HepG2 (cell line): ENCODE measurements around the gene NOTUM. TPM values are rescaled to one million over a fixed set of nuclear protein-coding genes. Genes with fewer than 3 reads are reported as not detected.

Source experiments
- GZF1 ChIP-seq: sonication (generic); formaldehyde crosslinking; IDR thresholded peaks from 2 replicates; pipeline ENCODE4 v1.5.1; 2020; ENCODE audit warnings: mild to moderate bottlenecking, missing genetic modification reagents
- HDAC2 ChIP-seq: sonication (generic); formaldehyde crosslinking; IDR thresholded peaks from 2 replicates; pipeline ENCODE4 v1.4.0; 2020; ENCODE audit warnings: missing genetic modification reagents
- KLF11 ChIP-seq: IDR thresholded peaks from 2 replicates; pipeline ENCODE4 v1.6.1; 2016; ENCODE audit warnings: missing compliant biosample characterization
- MED13 ChIP-seq: sonication (generic); formaldehyde crosslinking; IDR thresholded peaks from 2 replicates; pipeline ENCODE4 v1.5.0; 2020; ENCODE audit warnings: missing genetic modification reagents
- PHF8 ChIP-seq: sonication (generic); formaldehyde crosslinking; IDR thresholded peaks from 2 replicates; pipeline ENCODE4 v1.5.0; 2020; ENCODE audit warnings: missing genetic modification reagents
- RBM22 ChIP-seq: fragments of 200-400 bp; formaldehyde crosslinking; optimal IDR thresholded peaks from 2 replicates; pipeline ENCODE3; 2017; ENCODE audit warnings: mild to moderate bottlenecking, low read length, moderate library complexity
- RFXAP ChIP-seq: sonication (generic); formaldehyde crosslinking; IDR thresholded peaks from 2 replicates; pipeline ENCODE4 v1.4.0; 2020; ENCODE audit warnings: missing genetic modification reagents, borderline replicate concordance
- RXRA ChIP-seq: sonication (generic); formaldehyde crosslinking; IDR thresholded peaks from 2 replicates; pipeline ENCODE4 v1.5.1; 2020; ENCODE audit warnings: missing genetic modification reagents
- SMARCE1 ChIP-seq: fragments of 450-650 bp; IDR thresholded peaks from 2 replicates; pipeline ENCODE4 v1.6.1; 2017; ENCODE audit warnings: borderline replicate concordance
- SOX5 ChIP-seq: IDR thresholded peaks from 2 replicates; pipeline ENCODE4 v1.6.1; 2016; ENCODE audit warnings: borderline replicate concordance
- TSC22D2 ChIP-seq: sonication (generic); formaldehyde crosslinking; IDR thresholded peaks from 2 replicates; pipeline ENCODE4 v1.5.1; 2020; ENCODE audit warnings: missing genetic modification reagents, mild to moderate bottlenecking, borderline replicate concordance
- U2AF1 ChIP-seq: fragments of 200-400 bp; formaldehyde crosslinking; optimal IDR thresholded peaks from 2 replicates; pipeline ENCODE3; 2017; ENCODE audit warnings: mild to moderate bottlenecking, low read depth, low read length
- ZFP1 ChIP-seq: IDR thresholded peaks from 2 replicates; pipeline ENCODE4 v1.6.1; 2016
- ZNF20 ChIP-seq: sonication (generic); formaldehyde crosslinking; IDR thresholded peaks from 2 replicates; pipeline ENCODE4 v1.4.0; 2020; ENCODE audit warnings: mild to moderate bottlenecking, moderate library complexity, missing genetic modification reagents
- ZNF496 ChIP-seq: sonication (generic); formaldehyde crosslinking; IDR thresholded peaks from 2 replicates; pipeline ENCODE4 v1.8.1; 2023; ENCODE audit warnings: mild to moderate bottlenecking, moderate library complexity, missing genetic modification reagents; ENCODE audit not compliant: insufficient replicate concordance
- polyA plus RNA-seq, 8 experiments: library from polyadenylated mRNA; depleted of rRNA in 3 of 8; stranded (reverse) in 7 of 8; unstranded in 1 of 8; fragments of >200 nt; fragmentation: Illumina TruSeq in 4 of 8; extraction: Trizol in 4 of 8; gene quantifications; 2 replicates each; pipeline versions ENCODE4 v1.2.1 to v1.2.3, GENCODE V29; 2011 to 2016; ENCODE audit warnings: low read depth in 4 of 8, missing spikeins in 1 of 8, mixed read lengths in 1 of 8; ENCODE audit not compliant: insufficient read depth in 1 of 8
- total RNA-seq, 5 experiments: library from RNA; depleted of rRNA; stranded (reverse); fragments of >200 nt; fragmentation: Illumina TruSeq; extraction: Trizol; gene quantifications; 2 replicates each; pipeline ENCODE4 v1.2.3, GENCODE V29; 2016; ENCODE audit warnings: low read depth in 1 of 5
- TF ChIP-seq, protein P1 (sequence below): IDR thresholded peaks from 2 replicates; pipeline ENCODE4 v1.6.1; 2018; ENCODE audit warnings: missing genetic modification reagents
- TF ChIP-seq, protein P2 (sequence below): sonication (generic); formaldehyde crosslinking; IDR thresholded peaks from 2 replicates; pipeline ENCODE4 v1.4.0; 2020; ENCODE audit warnings: mild to moderate bottlenecking, missing genetic modification reagents, borderline replicate concordance
- TF ChIP-seq, protein P3 (sequence below): sonication (generic); formaldehyde crosslinking; IDR thresholded peaks from 2 replicates; pipeline ENCODE4 v1.5.1; 2020; ENCODE audit warnings: missing genetic modification reagents, mild to moderate bottlenecking, borderline replicate concordance
- TF ChIP-seq, protein P4 (sequence below): sonication (generic); formaldehyde crosslinking; IDR thresholded peaks from 2 replicates; pipeline ENCODE4 v1.4.0; 2020; ENCODE audit warnings: missing genetic modification reagents
- TF ChIP-seq, protein P5 (sequence below): IDR thresholded peaks from 2 replicates; pipeline ENCODE4 v1.6.1; 2016; ENCODE audit warnings: control low read depth

NOTUM gene
- total and polyA plus RNA-seq, 2 of the 13 experiments (the other 11 are each of a cell fraction or from before 2014, with no cell fraction given) = 150 to 160 TPM

DNA sequence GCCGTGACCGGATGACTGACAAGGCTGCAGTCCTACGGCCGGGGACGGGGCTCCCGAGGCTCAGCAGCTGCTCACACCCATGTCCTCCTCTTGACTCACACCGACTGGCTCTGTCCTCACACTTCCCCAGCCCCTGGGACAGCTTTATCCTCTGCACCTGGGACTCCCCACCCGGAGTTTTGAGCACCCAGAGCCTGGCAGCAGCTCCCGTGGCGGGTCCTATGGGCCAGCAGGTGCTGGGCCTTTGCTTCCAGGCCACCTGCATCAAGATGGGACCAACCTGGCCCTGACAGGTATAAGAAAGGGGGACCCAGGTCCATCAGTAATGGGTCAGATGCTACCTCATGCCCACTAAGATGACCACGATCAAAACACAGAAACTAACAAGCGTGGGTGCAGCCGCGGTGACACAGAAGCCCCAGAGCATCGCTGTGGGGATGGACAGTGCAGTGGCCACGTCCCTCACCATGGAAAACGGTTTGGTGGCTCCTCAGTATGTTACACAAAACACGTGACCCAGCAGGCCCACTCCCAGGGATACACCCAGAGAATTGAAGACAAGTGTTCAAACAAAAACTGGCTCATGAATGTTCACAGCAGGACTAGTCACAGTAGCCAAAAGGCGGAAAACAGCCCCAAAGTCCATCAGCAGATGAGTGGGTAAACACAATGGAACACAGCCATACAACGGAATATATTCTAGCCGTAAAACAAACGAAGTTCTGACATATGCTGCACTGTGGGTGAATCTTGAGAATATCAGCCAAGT lies 3.3 kb upstream of the NOTUM start (continued):
- TF ChIP-seq HDAC2 (CRISPR knock-in tag) (peak; percentile 69; the same call in 1 of the 2 replicates), U2AF1 (no peak), ZFP1 (0 out of 2 replicates have a peak, but pooled peaks have one; percentile 64), SMARCE1 (no peak), RXRA (CRISPR knock-in tag) (0 out of 2 replicates have a peak, but pooled peaks have one; percentile 37), ZNF496 (CRISPR knock-in tag) (no peak), PHF8 (CRISPR knock-in tag) (no peak), ZNF20 (CRISPR knock-in tag) (no peak), RFXAP (no peak), SOX5 (no peak), KLF11 (CRISPR knock-in tag) (peak; percentile 12; the same call in 1 of the 2 replicates), MED13 (CRISPR knock-in tag) (no peak), TSC22D2 (CRISPR knock-in tag) (no peak), GZF1 (CRISPR knock-in tag) (no peak), RBM22 (peak; percentile 77)
- TF ChIP-seq, protein P1, sequence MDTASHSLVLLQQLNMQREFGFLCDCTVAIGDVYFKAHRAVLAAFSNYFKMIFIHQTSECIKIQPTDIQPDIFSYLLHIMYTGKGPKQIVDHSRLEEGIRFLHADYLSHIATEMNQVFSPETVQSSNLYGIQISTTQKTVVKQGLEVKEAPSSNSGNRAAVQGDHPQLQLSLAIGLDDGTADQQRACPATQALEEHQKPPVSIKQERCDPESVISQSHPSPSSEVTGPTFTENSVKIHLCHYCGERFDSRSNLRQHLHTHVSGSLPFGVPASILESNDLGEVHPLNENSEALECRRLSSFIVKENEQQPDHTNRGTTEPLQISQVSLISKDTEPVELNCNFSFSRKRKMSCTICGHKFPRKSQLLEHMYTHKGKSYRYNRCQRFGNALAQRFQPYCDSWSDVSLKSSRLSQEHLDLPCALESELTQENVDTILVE (CRISPR knock-in tag) = no peak
- TF ChIP-seq, protein P2, sequence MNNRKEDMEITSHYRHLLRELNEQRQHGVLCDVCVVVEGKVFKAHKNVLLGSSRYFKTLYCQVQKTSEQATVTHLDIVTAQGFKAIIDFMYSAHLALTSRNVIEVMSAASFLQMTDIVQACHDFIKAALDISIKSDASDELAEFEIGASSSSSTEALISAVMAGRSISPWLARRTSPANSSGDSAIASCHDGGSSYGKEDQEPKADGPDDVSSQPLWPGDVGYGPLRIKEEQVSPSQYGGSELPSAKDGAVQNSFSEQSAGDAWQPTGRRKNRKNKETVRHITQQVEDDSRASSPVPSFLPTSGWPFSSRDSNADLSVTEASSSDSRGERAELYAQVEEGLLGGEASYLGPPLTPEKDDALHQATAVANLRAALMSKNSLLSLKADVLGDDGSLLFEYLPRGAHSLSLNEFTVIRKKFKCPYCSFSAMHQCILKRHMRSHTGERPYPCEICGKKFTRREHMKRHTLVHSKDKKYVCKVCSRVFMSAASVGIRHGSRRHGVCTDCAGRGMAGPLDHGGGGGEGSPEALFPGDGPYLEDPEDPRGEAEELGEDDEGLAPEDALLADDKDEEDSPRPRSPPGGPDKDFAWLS (CRISPR knock-in tag) = no peak
- TF ChIP-seq, protein P3, sequence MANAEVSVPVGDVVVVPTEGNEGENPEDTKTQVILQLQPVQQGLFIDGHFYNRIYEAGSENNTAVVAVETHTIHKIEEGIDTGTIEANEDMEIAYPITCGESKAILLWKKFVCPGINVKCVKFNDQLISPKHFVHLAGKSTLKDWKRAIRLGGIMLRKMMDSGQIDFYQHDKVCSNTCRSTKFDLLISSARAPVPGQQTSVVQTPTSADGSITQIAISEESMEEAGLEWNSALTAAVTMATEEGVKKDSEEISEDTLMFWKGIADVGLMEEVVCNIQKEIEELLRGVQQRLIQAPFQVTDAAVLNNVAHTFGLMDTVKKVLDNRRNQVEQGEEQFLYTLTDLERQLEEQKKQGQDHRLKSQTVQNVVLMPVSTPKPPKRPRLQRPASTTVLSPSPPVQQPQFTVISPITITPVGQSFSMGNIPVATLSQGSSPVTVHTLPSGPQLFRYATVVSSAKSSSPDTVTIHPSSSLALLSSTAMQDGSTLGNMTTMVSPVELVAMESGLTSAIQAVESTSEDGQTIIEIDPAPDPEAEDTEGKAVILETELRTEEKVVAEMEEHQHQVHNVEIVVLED (CRISPR knock-in tag) = 0 out of 2 replicates have a peak, but pooled peaks have one; percentile 23
- TF ChIP-seq, protein P4, sequence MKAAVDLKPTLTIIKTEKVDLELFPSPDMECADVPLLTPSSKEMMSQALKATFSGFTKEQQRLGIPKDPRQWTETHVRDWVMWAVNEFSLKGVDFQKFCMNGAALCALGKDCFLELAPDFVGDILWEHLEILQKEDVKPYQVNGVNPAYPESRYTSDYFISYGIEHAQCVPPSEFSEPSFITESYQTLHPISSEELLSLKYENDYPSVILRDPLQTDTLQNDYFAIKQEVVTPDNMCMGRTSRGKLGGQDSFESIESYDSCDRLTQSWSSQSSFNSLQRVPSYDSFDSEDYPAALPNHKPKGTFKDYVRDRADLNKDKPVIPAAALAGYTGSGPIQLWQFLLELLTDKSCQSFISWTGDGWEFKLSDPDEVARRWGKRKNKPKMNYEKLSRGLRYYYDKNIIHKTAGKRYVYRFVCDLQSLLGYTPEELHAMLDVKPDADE (CRISPR knock-in tag) = no peak
- TF ChIP-seq, protein P5, sequence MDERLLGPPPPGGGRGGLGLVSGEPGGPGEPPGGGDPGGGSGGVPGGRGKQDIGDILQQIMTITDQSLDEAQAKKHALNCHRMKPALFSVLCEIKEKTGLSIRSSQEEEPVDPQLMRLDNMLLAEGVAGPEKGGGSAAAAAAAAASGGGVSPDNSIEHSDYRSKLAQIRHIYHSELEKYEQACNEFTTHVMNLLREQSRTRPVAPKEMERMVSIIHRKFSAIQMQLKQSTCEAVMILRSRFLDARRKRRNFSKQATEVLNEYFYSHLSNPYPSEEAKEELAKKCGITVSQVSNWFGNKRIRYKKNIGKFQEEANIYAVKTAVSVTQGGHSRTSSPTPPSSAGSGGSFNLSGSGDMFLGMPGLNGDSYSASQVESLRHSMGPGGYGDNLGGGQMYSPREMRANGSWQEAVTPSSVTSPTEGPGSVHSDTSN (CRISPR knock-in tag) = no peak
